Esophagus (tissue), 2 donors: ENCODE data around the gene OCA2. TPM values are rescaled to one million over a fixed set of nuclear protein-coding genes. Genes with fewer than 3 reads are reported as not detected.

Experiments used
- H3K27ac ChIP-seq, 2 donors: one replicate each; pipeline ENCODE4 v1.5.1; 2013; ENCODE audit warnings: low read depth in 2 of 2, mild to moderate bottlenecking in 2 of 2, inconsistent platforms in 1 of 2, low read length in 1 of 2, moderate library complexity in 1 of 2
- H3K27me3 ChIP-seq, 2 donors: one replicate each; pipeline ENCODE4 v1.6.1; 2013; ENCODE audit warnings: low read length in 2 of 2, control low read depth in 1 of 2, mild to moderate bottlenecking in 1 of 2; ENCODE audit not compliant: insufficient read depth in 2 of 2, control insufficient read depth in 1 of 2
- H3K36me3 ChIP-seq, 2 donors: one replicate each; pipeline ENCODE4 v1.6.1; 2013; ENCODE audit warnings: low read length in 1 of 2; ENCODE audit not compliant: control insufficient read depth in 2 of 2, insufficient read depth in 2 of 2
- H3K4me1 ChIP-seq, 2 donors: one replicate each; pipeline ENCODE4 v1.6.1; 2013; ENCODE audit warnings: low read length in 1 of 2; ENCODE audit not compliant: control insufficient read depth in 2 of 2, insufficient read depth in 2 of 2
- H3K4me3 ChIP-seq, 2 donors: one replicate each; pipeline ENCODE4 v1.5.1; 2013; ENCODE audit warnings: low read length in 2 of 2, mild to moderate bottlenecking in 2 of 2, low read depth in 1 of 2, moderate library complexity in 1 of 2
- H3K9me3 ChIP-seq, 2 donors: one replicate each; pipeline ENCODE4 v1.6.1; 2013; ENCODE audit warnings: mild to moderate bottlenecking in 2 of 2, low read depth in 1 of 2, low read length in 1 of 2, moderate library complexity in 1 of 2; ENCODE audit not compliant: control insufficient read depth in 2 of 2, insufficient read depth in 1 of 2
- WGBS, 2 donors: extraction: QIAGEN DNeasy Blood & Tissue Kit; methylation state at CpG; one replicate each; pipeline ENCODE4 v1.1.7; 2013; 5-methylcytosine and 5-hydroxymethylcytosine counted together
- polyA plus RNA-seq, 2 donors: library from polyadenylated mRNA; stranded (reverse); fragments of 200-250 nt; gene quantifications; one replicate each; pipeline ENCODE4 v1.2.3, GENCODE V29; 2013
- donor health status: healthy with polysubstance abuse.
- donor health status: Bipolar disorder and iron deficiency.

OCA2 gene
- polyA plus RNA-seq, 2 donors = 1.1 to 1.2 TPM

DNA sequence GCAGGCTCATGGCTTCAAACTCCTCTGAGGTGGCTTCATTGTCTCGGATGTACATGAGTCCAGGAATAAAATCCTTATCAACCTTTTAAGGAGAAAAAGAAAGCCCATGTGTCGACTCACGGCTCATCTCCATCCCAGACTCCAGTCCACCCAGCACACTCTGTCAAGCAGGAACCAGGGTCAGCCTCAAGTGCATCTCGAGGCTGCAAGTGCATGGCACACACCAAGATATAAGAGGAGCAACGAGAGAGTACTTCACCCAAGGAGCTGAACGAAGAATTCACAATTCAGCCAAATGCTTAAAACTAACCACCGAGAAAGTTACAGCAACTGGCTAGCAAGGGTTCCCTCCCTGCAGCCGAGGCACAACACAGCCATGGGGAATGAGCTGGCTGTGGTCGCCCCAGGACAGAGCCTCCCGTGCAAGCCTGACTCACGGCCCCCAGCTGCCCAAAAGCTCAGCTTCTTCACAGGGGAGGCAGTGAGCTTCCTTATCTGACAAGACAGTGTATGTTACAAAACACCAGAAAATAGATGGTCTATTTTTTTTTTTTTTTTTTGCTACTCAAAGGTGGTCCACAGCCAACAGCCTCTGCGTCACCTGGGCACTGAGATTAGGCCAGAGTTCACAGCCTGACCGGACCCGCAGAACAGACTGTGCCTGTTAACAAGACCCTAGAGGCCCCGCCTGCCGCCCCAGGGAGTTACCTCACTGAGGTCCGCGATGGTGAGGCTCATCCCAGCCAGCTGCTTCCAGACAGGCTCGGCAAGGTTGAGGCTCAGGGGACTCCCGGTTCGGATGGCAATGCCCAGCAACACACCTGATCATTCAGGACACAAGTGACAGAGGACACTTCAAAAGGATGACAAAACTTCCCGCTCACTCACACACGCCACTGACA lies 15.9 kb upstream of the OCA2 start:
- 91 to 94% methylated on average over 23 of the region's 23 CpGs for WGBS, 2 donors
- H3K27ac ChIP-seq = no peak overlapping the region
- no peaks in the 10 kb centered on the region for H3K4me1 ChIP-seq
- H3K9me3 ChIP-seq = no peaks in the 10 kb centered on the region
- no peaks in the 10 kb centered on the region for H3K27me3 ChIP-seq
- H3K4me3 ChIP-seq = no peak overlapping the region
- peaks cover 11 to 58% of the 10 kb centered on the region in 2 donors for H3K36me3 ChIP-seq

DNA sequence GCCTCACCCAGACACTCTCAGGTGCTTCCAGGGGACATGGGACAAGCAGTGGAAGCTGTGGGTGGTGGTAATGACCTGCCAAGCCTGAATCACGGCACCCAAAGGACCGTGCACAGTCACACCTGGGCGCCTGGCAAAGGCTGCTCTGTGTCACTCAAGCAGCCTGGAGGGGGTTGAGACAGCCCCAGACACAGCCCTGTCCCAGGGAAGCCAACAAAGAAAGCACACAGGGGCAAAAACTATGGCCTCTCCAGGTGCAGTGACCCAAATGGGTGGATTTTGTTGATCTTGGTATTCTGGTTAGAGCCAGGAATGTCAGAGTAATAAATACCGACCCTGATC lies 15.0 kb upstream of the OCA2 start:
- H3K4me3 ChIP-seq = no peak overlapping the region
- H3K27ac ChIP-seq = no peak overlapping the region
- H3K9me3 ChIP-seq = no peaks in the 10 kb centered on the region
- no peaks in the 10 kb centered on the region for H3K4me1 ChIP-seq
- 79 to 84% methylated on average over 4 of the region's 4 CpGs for WGBS, 2 donors
- peaks cover 10 to 54% of the 10 kb centered on the region in 2 donors for H3K36me3 ChIP-seq
- no peaks in the 10 kb centered on the region for H3K27me3 ChIP-seq

DNA sequence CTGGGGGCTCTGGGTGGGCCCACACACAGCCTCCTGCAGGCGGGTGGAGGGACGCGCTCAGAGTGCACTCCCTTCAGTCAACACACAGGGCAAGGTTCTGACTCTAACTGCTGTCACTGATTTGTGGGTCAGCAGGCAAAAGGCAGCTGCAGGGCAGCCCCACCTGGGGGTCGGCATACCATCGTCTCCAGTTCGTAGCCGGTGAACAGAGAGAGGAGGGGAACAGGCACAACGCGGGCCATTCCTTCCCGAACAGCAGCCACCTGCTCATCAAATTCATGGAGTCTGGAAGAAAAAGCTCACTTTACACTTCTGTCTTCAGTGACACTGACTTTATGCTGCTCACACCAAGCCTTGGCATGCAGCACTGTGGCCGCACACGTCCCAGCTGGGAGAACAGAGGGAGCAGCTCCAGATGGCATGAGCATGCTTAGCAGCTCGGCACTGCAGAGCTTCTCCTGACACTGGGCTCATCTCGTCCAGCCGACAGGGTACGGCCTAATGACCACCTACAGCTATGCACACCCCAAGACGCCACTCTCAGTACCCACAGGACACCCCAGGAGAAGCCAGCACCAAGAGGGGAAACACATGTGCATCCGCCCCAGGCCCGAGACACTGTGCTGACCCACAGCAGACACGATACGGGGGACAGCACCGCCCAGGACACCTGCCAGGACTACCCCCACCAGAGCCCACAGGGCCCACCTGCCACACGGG lies 14.4 kb upstream of the OCA2 start:
- 94% methylated on average over 23 of the region's 23 CpGs for WGBS, 2 donors
- peaks cover 10 to 51% of the 10 kb centered on the region in 2 donors for H3K36me3 ChIP-seq
- H3K27me3 ChIP-seq = no peaks in the 10 kb centered on the region
- no peaks in the 10 kb centered on the region for H3K4me1 ChIP-seq
- no peak overlapping the region for H3K27ac ChIP-seq
- no peaks in the 10 kb centered on the region for H3K9me3 ChIP-seq
- no peak overlapping the region for H3K4me3 ChIP-seq

DNA sequence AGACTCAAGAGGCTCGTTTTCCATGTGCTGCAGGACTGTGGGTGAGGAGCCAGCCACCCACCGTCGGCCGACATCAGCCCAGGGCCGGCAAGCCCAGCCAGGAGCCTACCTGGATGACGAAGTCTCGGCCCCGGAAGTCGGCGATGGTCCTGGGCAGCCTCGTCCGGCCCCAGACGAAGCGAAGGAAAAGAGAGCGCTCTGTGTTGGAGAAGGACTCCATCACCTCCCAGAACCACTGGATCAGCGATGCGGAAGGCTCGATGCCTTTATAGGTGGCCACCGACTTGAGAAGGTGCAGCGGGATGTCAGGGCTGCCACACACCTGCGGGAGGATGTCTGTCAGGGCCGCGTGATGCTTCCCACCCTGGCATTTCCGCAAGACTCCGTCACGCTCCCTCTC lies 13.8 kb upstream of the OCA2 start:
- no peaks in the 10 kb centered on the region for H3K9me3 ChIP-seq
- no peak overlapping the region for H3K4me3 ChIP-seq
- H3K36me3 ChIP-seq = peaks cover 10 to 48% of the 10 kb centered on the region in 2 donors
- H3K27me3 ChIP-seq = no peaks in the 10 kb centered on the region
- H3K27ac ChIP-seq = no peak overlapping the region
- H3K4me1 ChIP-seq = no peaks in the 10 kb centered on the region
- 95 to 98% methylated on average over 26 of the region's 26 CpGs for WGBS, 2 donors

DNA sequence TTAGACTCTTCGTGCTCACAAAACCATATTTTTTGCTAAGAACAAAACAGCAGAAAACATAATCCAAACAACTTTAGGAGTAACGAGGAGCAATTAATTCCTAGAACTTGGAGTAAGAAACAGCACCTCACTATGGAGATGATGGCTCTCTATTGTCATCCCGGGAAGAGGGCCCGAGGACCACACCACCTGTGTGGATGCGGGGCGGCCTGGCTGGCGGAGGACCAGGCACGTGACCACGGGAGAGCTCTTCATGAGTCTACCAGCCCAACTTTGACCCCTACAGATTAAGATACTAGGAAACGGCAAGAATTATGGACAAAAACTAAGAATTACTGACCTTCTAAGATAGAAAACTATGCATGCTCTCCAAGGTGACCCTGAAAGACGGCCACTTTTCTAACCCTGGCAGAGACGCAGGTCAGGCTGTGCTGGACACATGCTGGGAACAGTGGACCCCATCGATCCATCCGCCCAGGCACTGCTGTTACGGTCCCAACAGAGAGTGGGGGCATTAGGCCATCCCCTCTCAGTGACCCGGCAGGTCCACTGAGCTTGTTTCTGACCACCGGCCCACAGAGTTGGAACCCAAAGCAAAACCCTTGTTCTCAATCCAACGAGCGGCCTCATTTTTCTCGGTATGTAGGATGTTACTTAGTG lies 13.1 kb upstream of the OCA2 start:
- H3K36me3 ChIP-seq = peaks cover 10 to 43% of the 10 kb centered on the region in 2 donors
- no peaks in the 10 kb centered on the region for H3K27me3 ChIP-seq
- H3K4me1 ChIP-seq = peaks cover 3 to 6% of the 10 kb centered on the region in 2 donors
- no peak overlapping the region for H3K27ac ChIP-seq
- no peak overlapping the region for H3K4me3 ChIP-seq
- WGBS, 2 donors = 93 to 96% methylated on average over 20 of the region's 20 CpGs
- no peaks in the 10 kb centered on the region for H3K9me3 ChIP-seq

DNA sequence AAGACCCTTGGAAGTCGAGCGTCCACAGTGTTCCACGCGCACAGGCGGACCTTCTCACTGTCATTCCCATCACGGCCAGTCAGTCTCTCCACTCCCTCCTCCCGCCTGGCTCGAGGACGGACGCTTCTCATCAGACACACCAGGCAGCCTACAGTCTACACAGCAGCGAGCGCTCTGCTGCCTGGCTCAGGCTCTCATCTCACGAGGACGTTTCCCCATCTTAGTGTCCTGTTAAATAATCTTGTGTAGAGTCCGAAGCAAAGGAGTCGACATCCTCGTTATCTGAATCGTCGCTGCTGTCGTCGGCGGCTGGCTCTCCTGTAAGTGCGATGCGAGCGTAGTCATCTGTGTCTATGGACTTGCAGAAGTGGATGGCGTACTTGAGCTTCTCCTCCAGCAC lies 12.4 kb upstream of the OCA2 start:
- H3K27ac ChIP-seq = no peak overlapping the region
- H3K9me3 ChIP-seq = no peaks in the 10 kb centered on the region
- peaks cover 5 to 6% of the 10 kb centered on the region in 2 donors for H3K4me1 ChIP-seq
- no peak overlapping the region for H3K4me3 ChIP-seq
- no peaks in the 10 kb centered on the region for H3K27me3 ChIP-seq
- WGBS, 2 donors = 91 to 93% methylated on average over 26 of the region's 26 CpGs
- peaks cover 8 to 36% of the 10 kb centered on the region in 2 donors for H3K36me3 ChIP-seq

DNA sequence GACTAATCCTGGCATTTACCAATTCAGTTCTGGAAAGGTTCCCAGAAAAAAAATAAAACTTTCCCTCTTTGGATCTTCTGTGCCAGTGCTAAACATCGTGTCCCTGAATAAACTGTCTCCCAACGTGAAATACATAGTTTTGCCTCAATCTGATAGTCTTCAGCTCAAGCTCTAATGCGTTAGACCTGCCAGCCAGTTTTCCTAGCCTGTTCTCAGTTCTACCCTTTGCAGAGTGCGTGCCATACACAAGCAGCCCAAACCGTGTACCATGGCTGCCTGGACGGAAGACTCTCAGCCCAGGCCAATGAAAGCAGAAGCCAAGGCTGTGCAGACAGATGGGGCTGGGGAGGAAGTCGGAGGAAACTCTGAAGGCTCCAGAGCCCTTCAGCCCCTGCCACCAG lies 11.4 kb upstream of the OCA2 start:
- no peak overlapping the region for H3K27ac ChIP-seq
- peaks cover 8 to 15% of the 10 kb centered on the region in 2 donors for H3K4me1 ChIP-seq
- peaks cover 7 to 31% of the 10 kb centered on the region in 2 donors for H3K36me3 ChIP-seq
- no peaks in the 10 kb centered on the region for H3K27me3 ChIP-seq
- 60 to 62% methylated on average over 7 of the region's 7 CpGs for WGBS, 2 donors
- no peaks in the 10 kb centered on the region for H3K9me3 ChIP-seq
- no peak overlapping the region for H3K4me3 ChIP-seq

DNA sequence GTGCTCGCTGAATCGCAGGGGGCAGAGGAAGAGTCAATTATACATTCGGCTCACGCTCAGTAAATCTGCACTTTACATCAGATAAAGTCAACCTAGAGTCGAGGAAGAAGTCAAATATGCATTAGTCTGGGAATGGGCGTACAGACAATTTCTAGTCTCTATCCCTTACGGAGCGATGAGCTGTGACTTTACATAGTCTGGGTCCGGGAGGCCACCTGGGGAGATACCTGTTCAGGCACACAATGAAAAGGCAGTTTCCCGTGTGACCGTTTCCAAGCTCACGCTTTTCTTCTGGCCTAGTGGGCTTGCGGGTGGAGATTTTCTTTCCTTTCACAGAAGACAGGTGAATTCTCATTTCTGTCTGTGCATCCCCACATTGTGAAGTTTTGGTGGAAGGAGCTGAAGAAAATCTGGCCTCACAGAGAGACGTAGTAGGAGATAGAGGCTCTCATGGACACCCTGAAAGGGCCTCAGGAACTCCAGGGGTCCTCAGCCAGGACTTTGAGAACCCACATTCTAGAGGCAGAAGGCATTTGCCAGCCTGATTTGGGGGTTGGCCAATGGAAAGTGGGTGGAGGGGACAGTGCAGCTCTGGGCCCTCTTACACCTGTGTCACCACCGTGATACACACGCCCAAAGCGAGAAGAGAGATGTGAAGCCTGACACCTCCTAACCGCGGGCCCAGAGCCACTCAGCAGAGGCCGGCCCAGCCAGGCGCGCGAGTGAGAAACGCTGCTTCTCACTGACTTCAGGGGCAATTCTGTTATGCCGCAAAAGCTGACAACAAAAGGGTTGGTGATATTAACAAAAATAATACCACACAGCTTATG lies 10.7 kb upstream of the OCA2 start:
- Histone ChIP-seq H3K4me3 (no peak overlapping the region), H3K9me3 (peaks cover 0 to 3% of the 10 kb centered on the region in 2 donors), H3K27ac (no peak overlapping the region), H3K36me3 (peaks cover 7 to 25% of the 10 kb centered on the region in 2 donors), H3K27me3 (no peaks in the 10 kb centered on the region), H3K4me1 (peaks cover 8 to 15% of the 10 kb centered on the region in 2 donors)
- 81 to 83% methylated on average over 25 of the region's 25 CpGs for WGBS, 2 donors

DNA sequence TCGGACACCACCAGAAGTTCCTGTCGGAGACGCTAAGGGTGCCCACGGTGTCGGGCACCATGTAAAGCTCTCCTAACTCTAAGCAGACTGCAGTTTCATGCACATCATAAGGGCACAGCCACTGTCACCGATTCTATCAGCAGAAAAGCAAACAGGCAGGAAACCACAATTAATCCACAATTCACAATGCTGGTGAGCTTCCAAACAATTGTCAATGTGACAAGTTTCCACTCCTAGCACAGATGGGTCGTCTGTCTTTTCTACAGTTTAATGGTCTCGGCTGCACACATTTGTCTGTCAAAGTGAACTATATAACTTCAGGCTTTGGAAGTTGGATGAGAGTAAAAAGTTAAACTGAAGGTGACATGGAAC lies 8.8 kb upstream of the OCA2 start:
- WGBS, 2 donors = 51 to 54% methylated on average over 8 of the region's 8 CpGs

More for the DNA sequence above, 8.8 kb upstream of the OCA2 start:
- Histone ChIP-seq H3K9me3 (peaks cover 0 to 3% of the 10 kb centered on the region in 2 donors), H3K27me3 (no peaks in the 10 kb centered on the region), H3K4me3 (no peak overlapping the region), H3K4me1 (peaks cover 8 to 15% of the 10 kb centered on the region in 2 donors), H3K27ac (no peak overlapping the region), H3K36me3 (peaks cover 0 to 6% of the 10 kb centered on the region in 2 donors)
